Hepatocyte (in vitro differentiated cells): ENCODE data around the gene SCT. TPM values are rescaled to one million over a fixed set of nuclear protein-coding genes. Genes with fewer than 3 reads are reported as not detected.

ENCODE experiments used
- DNase-seq: peaks from one replicate; pipeline ENCODE4 v3.0.0-alpha.2; 2016; ENCODE audit warnings: low spot score
- H2AFZ ChIP-seq: fragments of 200-600 bp; sonication (generic); 2 replicates; pipeline ENCODE4 v1.6.0; 2016; ENCODE audit warnings: antibody characterized with exemption, mild to moderate bottlenecking
- H3K27ac ChIP-seq: fragments of 200-600 bp; sonication (generic); 2 replicates; pipeline ENCODE4 v1.5.1; 2016; ENCODE audit warnings: mild to moderate bottlenecking
- H3K27me3 ChIP-seq: fragments of 200-600 bp; sonication (generic); 2 replicates; pipeline ENCODE4 v1.6.1; 2016
- H3K36me3 ChIP-seq: fragments of 200-600 bp; sonication (generic); replicated peaks from 2 replicates; pipeline ENCODE4 v1.5.1; 2016; ENCODE audit warnings: low read depth; ENCODE audit not compliant: insufficient read depth
- H3K4me1 ChIP-seq: fragments of 200-600 bp; sonication (generic); 2 replicates; pipeline ENCODE4 v1.5.1; 2016; ENCODE audit warnings: mild to moderate bottlenecking, moderate library complexity; ENCODE audit not compliant: insufficient read depth
- H3K4me2 ChIP-seq: fragments of 200-600 bp; sonication (generic); 2 replicates; pipeline ENCODE4 v1.6.0; 2016
- H3K4me3 ChIP-seq: fragments of 200-600 bp; sonication (generic); 2 replicates; pipeline ENCODE4 v1.5.1; 2016; ENCODE audit warnings: mild to moderate bottlenecking
- H3K79me2 ChIP-seq: fragments of 200-600 bp; sonication (generic); 2 replicates; pipeline ENCODE4 v1.6.0; 2017; ENCODE audit warnings: mild to moderate bottlenecking
- H3K9me2 ChIP-seq: fragments of 200-600 bp; sonication (generic); replicated peaks from 2 replicates; pipeline ENCODE4 v1.6.0; 2017; ENCODE audit warnings: mild to moderate bottlenecking; ENCODE audit not compliant: insufficient read depth
- H3K9me3 ChIP-seq: fragments of 200-600 bp; sonication (generic); 2 replicates; pipeline ENCODE4 v1.5.1; 2016; ENCODE audit warnings: low read depth, mild to moderate bottlenecking
- H4K20me1 ChIP-seq: fragments of 200-600 bp; sonication (generic); 2 replicates; pipeline ENCODE4 v1.6.0; 2016; ENCODE audit warnings: mild to moderate bottlenecking; ENCODE audit not compliant: insufficient read depth, poor library complexity, severe bottlenecking
- EZH2 ChIP-seq: fragments of 200-600 bp; sonication (generic); IDR thresholded peaks from 2 replicates; pipeline ENCODE4 v1.6.1; 2016; ENCODE audit warnings: antibody characterized with exemption, mild to moderate bottlenecking, borderline replicate concordance
- EZH2phosphoT487 ChIP-seq: fragments of 200-600 bp; sonication (generic); IDR thresholded peaks from one replicate; pipeline ENCODE4 v1.6.1; 2018; ENCODE audit warnings: antibody characterized with exemption, mild to moderate bottlenecking, low read depth, moderate library complexity; ENCODE audit not compliant: unreplicated experiment, severe bottlenecking
- WGBS: methylation state at CpG from one replicate; pipeline ENCODE4 v1.1.6; 2016; ENCODE audit warnings: low lambda C conversion rate; ENCODE audit errors: missing lambda C conversion rate; 5-methylcytosine and 5-hydroxymethylcytosine counted together
- polyA plus RNA-seq: library from polyadenylated mRNA; unstranded; fragments of >200 nt; fragmentation: Nextera tagmentation; extraction: Ambion mirVana; gene quantifications from 2 replicates; pipeline ENCODE4 v1.2.1, GENCODE V29; 2016
- total RNA-seq: library from RNA; depleted of rRNA; stranded (reverse); fragments of >200 nt; gene quantifications from 2 replicates; pipeline ENCODE4 v1.2.3, GENCODE V29; 2014
- TF ChIP-seq, protein P1 (sequence below): fragments of 200-600 bp; sonication (generic); IDR thresholded peaks from 2 replicates; pipeline ENCODE4 v1.5.1; 2016; ENCODE audit warnings: antibody characterized with exemption, mild to moderate bottlenecking; ENCODE audit not compliant: poor library complexity

The SCT gene
- total and polyA plus RNA-seq, 2 experiments from 2014 or later: 21.7 TPM; not detected in 1

GRCh38 chr11:603154-603553 is 23.8 kb downstream of the SCT start:
- no peak overlapping the region for H3K4me2 ChIP-seq
- no peak overlapping the region for H2AFZ ChIP-seq
- H4K20me1 ChIP-seq: peaks cover 4% of the 10 kb centered on the region
- no peaks in the 10 kb centered on the region for H3K27me3 ChIP-seq
- no peaks in the 10 kb centered on the region for H3K9me3 ChIP-seq
- no peak for DNase-seq
- 93% methylated on average over 13 of the region's 13 CpGs for WGBS
- no peaks in the 10 kb centered on the region for H3K9me2 ChIP-seq
- no peaks in the 10 kb centered on the region for H3K36me3 ChIP-seq
- H3K79me2 ChIP-seq: peaks cover 4% of the 10 kb centered on the region
- TF ChIP-seq EZH2 (no peak), EZH2phosphoT487 (no peak)
- TF ChIP-seq, protein P1, sequence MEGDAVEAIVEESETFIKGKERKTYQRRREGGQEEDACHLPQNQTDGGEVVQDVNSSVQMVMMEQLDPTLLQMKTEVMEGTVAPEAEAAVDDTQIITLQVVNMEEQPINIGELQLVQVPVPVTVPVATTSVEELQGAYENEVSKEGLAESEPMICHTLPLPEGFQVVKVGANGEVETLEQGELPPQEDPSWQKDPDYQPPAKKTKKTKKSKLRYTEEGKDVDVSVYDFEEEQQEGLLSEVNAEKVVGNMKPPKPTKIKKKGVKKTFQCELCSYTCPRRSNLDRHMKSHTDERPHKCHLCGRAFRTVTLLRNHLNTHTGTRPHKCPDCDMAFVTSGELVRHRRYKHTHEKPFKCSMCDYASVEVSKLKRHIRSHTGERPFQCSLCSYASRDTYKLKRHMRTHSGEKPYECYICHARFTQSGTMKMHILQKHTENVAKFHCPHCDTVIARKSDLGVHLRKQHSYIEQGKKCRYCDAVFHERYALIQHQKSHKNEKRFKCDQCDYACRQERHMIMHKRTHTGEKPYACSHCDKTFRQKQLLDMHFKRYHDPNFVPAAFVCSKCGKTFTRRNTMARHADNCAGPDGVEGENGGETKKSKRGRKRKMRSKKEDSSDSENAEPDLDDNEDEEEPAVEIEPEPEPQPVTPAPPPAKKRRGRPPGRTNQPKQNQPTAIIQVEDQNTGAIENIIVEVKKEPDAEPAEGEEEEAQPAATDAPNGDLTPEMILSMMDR: no peak
- H3K27ac ChIP-seq: no peak overlapping the region
- H3K4me3 ChIP-seq: no peak overlapping the region
- H3K4me1 ChIP-seq: no peaks in the 10 kb centered on the region

DNA sequence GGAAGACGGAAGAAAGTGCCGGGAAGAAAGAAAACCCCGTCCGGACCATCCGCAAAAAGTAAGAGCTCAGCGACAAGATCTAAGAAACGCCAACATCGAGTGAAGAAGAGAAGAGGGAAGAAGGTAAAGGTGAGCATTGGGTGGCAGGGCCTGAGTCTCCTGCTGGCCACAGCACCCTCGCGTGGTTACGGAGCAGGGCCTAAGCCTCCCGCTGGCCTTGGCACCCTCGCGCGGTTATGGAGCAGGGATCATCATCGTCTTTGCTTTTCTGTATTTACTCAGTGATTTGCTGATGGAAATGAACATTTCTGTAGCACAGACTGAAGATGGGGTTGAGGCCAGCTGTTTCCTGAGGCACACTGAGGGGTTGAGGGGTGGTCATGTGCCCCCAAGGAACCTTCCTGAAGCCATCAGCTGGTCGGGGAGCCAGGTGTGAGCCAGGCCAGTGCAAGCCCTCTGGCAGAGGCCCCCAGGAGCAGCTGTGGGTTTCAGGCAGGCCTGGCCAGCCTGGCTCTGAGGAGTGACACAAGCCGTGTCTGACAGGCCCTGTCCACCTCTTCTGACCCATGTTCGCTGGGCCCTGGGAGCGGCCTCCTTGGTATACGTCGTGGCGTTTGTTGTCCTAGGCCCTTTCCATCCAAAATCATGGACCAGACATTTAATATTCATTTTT is 25.3 kb downstream of the SCT start:
- no peaks in the 10 kb centered on the region for H3K9me3 ChIP-seq
- no peak overlapping the region for H3K4me2 ChIP-seq
- H3K27me3 ChIP-seq: no peaks in the 10 kb centered on the region
- H3K4me1 ChIP-seq: no peaks in the 10 kb centered on the region
- no peak for TF ChIP-seq EZH2phosphoT487
- TF ChIP-seq EZH2: no peak
- TF ChIP-seq, protein P1: no peak
- no peak overlapping the region for H3K4me3 ChIP-seq
- H4K20me1 ChIP-seq: peaks cover 4% of the 10 kb centered on the region
- H3K36me3 ChIP-seq: no peaks in the 10 kb centered on the region
- peaks cover 4% of the 10 kb centered on the region for H3K79me2 ChIP-seq
- WGBS: 96% methylated on average over 23 of the region's 23 CpGs
- H3K27ac ChIP-seq: no peak overlapping the region
- no peak overlapping the region for H2AFZ ChIP-seq
- no peaks in the 10 kb centered on the region for H3K9me2 ChIP-seq
- no peak for DNase-seq

GRCh38 chr11:598005-598680 is 28.8 kb downstream of the SCT start:
- Histone ChIP-seq H3K4me1 (no peaks in the 10 kb centered on the region), H3K36me3 (no peaks in the 10 kb centered on the region), H3K4me3 (no peak overlapping the region), H3K79me2 (peaks cover 27% of the 10 kb centered on the region), H3K9me3 (no peaks in the 10 kb centered on the region), H3K9me2 (no peaks in the 10 kb centered on the region), H3K27ac (no peak overlapping the region), H2AFZ (no peak overlapping the region), H3K27me3 (no peaks in the 10 kb centered on the region), H4K20me1 (peaks cover 6% of the 10 kb centered on the region), H3K4me2 (no peak overlapping the region)
- no peak for DNase-seq
- TF ChIP-seq, protein P1: no peak
- TF ChIP-seq EZH2phosphoT487 (no peak), EZH2 (no peak)
- 94% methylated on average over 27 of the region's 30 CpGs for WGBS
